Brain microvascular endothelial cell (primary cell): Measurements from ENCODE around the gene SPACA7.

ENCODE experiments used
- DNase-seq: peaks from one replicate; pipeline ENCODE4 v3.0.0-alpha.2; 2020
- H3K27ac ChIP-seq: fragments of 250-450 bp; sonication (Bioruptor Pico); 2 replicates; pipeline ENCODE4 v1.5.1; 2020; ENCODE audit warnings: mild to moderate bottlenecking, moderate library complexity
- H3K27me3 ChIP-seq: fragments of 250-450 bp; sonication (Bioruptor Pico); replicated peaks from 2 replicates; pipeline ENCODE4 v1.5.1; 2020; ENCODE audit warnings: mild to moderate bottlenecking
- H3K36me3 ChIP-seq: fragments of 250-450 bp; sonication (Bioruptor Pico); replicated peaks from 2 replicates; pipeline ENCODE4 v1.5.1; 2020; ENCODE audit warnings: mild to moderate bottlenecking
- H3K4me3 ChIP-seq: 2 replicates; pipeline ENCODE4 v1.5.1; 2011; ENCODE audit warnings: low read depth, mild to moderate bottlenecking, control low read depth, low read length, moderate library complexity
- in situ Hi-C: cut with HindIII; loops from 2 replicates; pipeline ENCODE4 v1.10.0; 2017; ENCODE audit warnings: low sequenced_read_pairs, low pct_ligation_motif_present
- TF ChIP-seq, protein P1 (sequence below): IDR thresholded peaks from 2 replicates; pipeline ENCODE4 v1.5.1; 2011; ENCODE audit warnings: low read depth, mild to moderate bottlenecking, moderate library complexity, low read length, control low read depth, inconsistent platforms; ENCODE audit errors: missing control alignments

The SPACA7 gene

DNA sequence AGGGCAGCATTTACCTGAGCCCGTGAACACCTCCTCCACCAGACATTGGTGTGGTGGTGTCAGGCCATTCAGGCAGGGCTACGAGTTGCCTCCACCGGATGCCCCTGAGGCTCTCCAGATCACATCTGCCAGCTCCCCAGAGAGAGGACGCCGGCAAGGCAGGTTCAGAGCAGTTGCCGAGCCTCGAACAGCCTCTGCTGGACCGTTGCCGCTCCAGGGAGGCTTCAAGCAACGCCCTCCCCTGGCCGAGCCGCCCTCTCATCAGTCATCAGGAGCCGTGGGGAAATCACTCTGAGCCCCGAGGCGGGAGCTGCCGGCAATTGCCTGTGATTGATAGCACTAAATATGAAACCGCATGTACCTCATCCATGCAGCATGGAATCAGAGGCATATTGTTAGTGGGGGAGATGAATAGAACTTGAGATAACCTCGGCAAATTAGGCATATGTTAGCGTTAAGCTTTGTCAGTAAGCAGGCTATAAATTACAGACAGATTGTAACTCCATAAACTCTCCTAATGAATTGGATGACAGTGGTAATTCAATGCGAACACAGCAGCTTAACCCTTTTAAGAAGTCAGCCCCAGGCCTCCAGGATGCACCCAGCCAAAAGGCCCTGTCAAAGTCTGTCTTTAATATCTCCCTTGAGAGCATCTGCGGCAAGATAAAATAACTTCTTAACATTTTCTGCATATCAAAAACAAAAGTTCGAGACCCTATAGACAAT, 29.8 kb upstream of the SPACA7 start:
- H3K27me3 ChIP-seq = no peaks in the 10 kb centered on the region
- no peak for DNase-seq
- no peaks in the 10 kb centered on the region for H3K36me3 ChIP-seq
- in situ Hi-C loops = no loop called here
- TF ChIP-seq, protein P1, sequence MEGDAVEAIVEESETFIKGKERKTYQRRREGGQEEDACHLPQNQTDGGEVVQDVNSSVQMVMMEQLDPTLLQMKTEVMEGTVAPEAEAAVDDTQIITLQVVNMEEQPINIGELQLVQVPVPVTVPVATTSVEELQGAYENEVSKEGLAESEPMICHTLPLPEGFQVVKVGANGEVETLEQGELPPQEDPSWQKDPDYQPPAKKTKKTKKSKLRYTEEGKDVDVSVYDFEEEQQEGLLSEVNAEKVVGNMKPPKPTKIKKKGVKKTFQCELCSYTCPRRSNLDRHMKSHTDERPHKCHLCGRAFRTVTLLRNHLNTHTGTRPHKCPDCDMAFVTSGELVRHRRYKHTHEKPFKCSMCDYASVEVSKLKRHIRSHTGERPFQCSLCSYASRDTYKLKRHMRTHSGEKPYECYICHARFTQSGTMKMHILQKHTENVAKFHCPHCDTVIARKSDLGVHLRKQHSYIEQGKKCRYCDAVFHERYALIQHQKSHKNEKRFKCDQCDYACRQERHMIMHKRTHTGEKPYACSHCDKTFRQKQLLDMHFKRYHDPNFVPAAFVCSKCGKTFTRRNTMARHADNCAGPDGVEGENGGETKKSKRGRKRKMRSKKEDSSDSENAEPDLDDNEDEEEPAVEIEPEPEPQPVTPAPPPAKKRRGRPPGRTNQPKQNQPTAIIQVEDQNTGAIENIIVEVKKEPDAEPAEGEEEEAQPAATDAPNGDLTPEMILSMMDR = no peak
- no peak overlapping the region for H3K4me3 ChIP-seq
- no peak overlapping the region for H3K27ac ChIP-seq

DNA sequence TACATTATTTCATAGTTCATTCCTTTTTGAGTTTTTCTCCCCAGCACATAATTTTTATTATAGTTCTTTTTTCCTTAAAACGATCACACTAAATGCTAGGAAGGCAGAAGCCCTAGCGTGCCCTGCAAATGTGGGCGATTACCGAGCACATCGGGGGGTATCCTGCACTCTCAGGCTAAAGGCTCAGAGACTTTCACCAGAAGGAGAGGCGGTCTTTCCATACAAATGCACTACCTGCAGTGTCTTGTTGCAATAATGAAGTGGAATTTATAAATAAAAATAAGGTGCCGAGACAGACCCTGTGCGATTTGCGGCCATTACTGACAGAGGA, 29.3 kb upstream of the SPACA7 start:
- H3K36me3 ChIP-seq = no peaks in the 10 kb centered on the region
- no peak for DNase-seq
- in situ Hi-C loops = no loop called here
- TF ChIP-seq, protein P1 = no peak
- no peak overlapping the region for H3K27ac ChIP-seq
- no peak overlapping the region for H3K4me3 ChIP-seq
- H3K27me3 ChIP-seq = no peaks in the 10 kb centered on the region

DNA sequence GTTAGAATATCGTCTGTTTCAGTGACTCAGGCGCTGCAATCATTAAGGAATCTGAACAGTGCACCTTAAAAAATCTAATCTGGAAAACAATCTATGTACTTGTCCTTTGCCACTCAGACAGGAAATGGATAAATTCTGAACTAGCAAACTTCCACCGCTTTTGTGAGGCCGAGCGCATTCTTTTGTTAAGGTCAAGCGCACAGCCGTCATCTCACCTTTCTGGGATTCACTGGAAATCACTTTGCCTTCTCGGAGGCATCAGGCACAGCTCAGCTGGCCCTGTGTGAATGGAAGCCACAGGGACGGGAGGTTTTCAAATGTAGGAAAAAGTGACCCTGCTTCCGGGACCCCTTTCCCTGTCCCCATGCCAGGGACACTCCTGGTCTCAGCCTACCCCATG, 28.2 kb upstream of the SPACA7 start:
- DNase-seq = no peak
- Histone ChIP-seq H3K36me3 (no peaks in the 10 kb centered on the region), H3K27ac (no peak overlapping the region), H3K4me3 (no peak overlapping the region), H3K27me3 (no peaks in the 10 kb centered on the region)
- in situ Hi-C loops = no loop called here
- TF ChIP-seq, protein P1 = no peak

DNA sequence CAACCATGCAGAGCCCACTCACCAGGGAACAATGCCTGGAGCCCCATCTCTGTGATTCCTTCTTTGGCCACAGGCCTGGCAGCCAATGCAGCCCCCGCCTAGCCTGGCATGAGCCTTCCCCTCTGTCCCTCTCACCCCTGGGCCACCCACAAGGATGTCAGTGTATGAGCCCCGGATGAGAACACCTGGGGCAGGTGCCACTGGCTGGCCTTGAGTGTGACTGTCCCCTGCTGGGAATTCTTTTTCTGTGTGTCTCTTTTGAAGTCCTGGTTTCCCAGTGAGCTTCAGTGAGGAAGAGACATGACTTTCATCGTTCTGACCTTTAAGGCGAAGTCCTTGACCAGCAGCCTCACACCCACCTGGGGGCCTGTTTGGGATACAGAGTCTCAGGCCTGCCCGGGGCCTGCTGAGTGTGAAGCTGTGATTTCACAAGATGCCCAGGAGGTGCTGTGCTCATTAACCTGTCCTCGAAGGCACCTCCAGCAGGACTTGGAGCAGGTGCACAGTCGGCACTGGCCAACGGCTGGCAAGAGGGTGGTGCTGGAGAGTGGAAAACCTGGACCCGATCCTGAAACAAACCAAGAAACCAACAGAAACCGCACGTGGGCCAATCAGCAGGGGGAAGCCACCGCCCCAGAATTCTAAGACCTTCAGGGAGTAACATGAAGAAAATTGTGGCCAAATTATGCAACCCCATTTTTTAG, 27.4 kb upstream of the SPACA7 start:
- Histone ChIP-seq H3K4me3 (no peak overlapping the region), H3K36me3 (no peaks in the 10 kb centered on the region), H3K27ac (no peak overlapping the region), H3K27me3 (no peaks in the 10 kb centered on the region)
- DNase-seq = no peak
- in situ Hi-C loops = no loop called here
- TF ChIP-seq, protein P1 = no peak

DNA sequence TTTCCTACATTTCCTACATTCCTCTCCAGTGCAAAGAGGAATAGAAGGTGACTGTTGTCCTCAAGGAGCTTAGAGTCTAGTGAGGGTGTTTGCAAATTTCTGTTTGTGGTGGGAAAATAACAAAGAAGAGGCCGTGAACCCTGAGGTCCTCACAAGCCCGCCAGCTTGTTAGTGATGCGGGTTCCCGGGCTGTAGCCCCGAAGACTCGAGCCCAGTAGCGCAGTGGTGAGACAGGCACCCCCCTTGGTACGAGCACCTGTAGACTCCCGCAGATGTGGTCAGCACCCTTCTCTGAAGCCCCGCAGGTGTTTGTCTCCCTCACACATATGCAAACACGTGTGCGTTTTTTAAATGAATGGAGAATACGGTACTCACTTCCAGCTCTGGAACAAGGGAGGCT, 26.5 kb upstream of the SPACA7 start:
- no peak for DNase-seq
- H3K27me3 ChIP-seq = no peaks in the 10 kb centered on the region
- no peaks in the 10 kb centered on the region for H3K36me3 ChIP-seq
- TF ChIP-seq, protein P1 = no peak
- H3K27ac ChIP-seq = no peak overlapping the region
- no peak overlapping the region for H3K4me3 ChIP-seq
- in situ Hi-C loops = no loop called here
